HG03097 (cell line): ENCODE data around the gene CEP295NL.

Experiments used
- ATAC-seq: cut with Tn5 transposase; IDR thresholded peaks from one replicate; pipeline ENCODE4 v1.9.1; 2021; ENCODE audit not compliant: unreplicated experiment, low FRiP score

Gene CEP295NL

GRCh38 chr17:78840780-78841611 is 62.0 kb downstream of the CEP295NL start, which contains the start of gene USP36:
Gene USP36, minus strand, starts transcription at chr17:78840814. Its CDS starts 4,451 bp downstream, at chr17:78836363.
- ATAC-seq = peak; percentile 87
